ENCODE data around the gene VCL. TPM values are rescaled to one million over a fixed set of nuclear protein-coding genes. Genes with fewer than 3 reads are reported as not detected.
"Not testable (repeated sequence)": the region's sequence is repeated elsewhere in the genome, so short reads cannot be mapped to it uniquely, and the experiment has no call there.

Gene VCL
- total RNA-seq, 1 donor from 2014 or later: 107 TPM

GRCh38 chr10:74008212-74008731 is 10.4 kb downstream of the VCL start:
- peak; percentile 36 for DNase-seq

GRCh38 chr10:74011017-74011416 is 13.1 kb downstream of the VCL start:
- DNase-seq: no peak

- DNase-seq: peak; percentile 65
Measured at GRCh38 chr10:74011770-74012169, 13.9 kb downstream of the VCL start.

GRCh38 chr10:74012480-74012879 is 14.6 kb downstream of the VCL start:
- DNase-seq: no peak

- no peak for DNase-seq
Measured at GRCh38 chr10:74013004-74013403, 15.1 kb downstream of the VCL start.

GRCh38 chr10:74014574-74014973 is 16.7 kb downstream of the VCL start:
- DNase-seq: not testable (repeated sequence)

GRCh38 chr10:74018241-74018640 is 20.3 kb downstream of the VCL start:
- no peak for DNase-seq

- DNase-seq: no peak
Measured at GRCh38 chr10:74021248-74022055, 23.5 kb downstream of the VCL start.

DNA sequence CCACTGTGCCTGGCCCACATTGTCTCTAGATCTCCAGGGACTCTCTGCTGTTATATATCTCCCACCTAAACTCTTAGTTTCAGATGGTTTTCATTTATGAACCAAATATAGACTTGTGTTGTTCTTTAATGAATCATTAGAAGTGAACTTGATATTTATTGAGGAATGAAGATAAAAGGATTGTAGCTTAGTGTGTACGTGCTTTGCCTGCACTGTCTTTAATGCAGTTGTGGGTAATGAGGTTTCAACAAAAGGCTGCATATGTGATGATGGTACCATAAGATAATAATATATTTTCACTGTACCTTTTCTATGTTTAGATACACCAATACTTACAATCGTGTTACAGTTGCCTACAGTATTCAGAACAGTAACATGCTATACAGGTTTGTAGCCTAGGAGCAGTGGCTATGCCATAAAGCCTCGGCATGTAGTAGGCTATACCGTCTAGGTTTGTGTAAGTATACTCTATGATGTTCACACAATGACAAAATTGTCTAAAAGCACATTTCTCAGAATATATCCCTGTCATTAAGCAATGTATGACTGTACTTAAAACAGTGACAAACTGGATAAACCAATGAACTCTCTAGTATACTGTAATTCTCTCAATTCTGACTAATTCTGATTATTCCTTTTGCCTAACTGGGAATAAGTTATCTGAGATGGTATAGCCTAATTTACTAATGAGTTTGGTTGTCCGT is 25.2 kb downstream of the VCL start:
- DNase-seq: no peak

GRCh38 chr10:74024600-74024999 is 26.7 kb downstream of the VCL start:
- no peak for DNase-seq

DNA sequence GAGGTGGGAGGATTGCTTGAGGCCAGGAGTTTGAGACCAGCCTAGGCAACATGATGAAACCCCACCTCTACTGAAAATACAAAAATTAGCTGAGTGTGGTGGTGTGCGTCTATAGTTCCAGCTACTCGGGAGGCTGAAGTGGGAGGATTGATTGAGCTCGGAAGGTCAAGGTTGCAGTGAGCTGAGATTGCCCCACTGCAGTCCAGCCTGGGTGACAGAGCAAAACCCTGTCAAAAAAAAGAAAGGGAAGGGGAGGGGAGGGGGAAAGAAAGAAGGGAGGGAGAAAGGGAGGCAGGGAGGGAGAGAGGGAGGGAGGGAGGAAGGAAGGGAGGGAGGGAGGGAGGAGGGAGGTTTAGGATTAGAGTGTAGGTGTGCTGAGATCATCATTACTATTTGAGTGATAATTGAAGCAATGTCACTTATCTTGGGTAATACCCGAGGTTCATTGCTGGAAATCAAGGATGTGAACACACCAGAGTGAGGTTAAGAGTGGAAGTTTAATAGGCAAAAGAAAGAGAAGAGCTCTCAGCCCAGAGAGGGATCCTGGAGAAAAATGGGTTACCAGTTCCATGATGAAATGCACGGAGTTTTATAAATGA is 27.6 kb downstream of the VCL start:
- DNase-seq: no peak

DNA sequence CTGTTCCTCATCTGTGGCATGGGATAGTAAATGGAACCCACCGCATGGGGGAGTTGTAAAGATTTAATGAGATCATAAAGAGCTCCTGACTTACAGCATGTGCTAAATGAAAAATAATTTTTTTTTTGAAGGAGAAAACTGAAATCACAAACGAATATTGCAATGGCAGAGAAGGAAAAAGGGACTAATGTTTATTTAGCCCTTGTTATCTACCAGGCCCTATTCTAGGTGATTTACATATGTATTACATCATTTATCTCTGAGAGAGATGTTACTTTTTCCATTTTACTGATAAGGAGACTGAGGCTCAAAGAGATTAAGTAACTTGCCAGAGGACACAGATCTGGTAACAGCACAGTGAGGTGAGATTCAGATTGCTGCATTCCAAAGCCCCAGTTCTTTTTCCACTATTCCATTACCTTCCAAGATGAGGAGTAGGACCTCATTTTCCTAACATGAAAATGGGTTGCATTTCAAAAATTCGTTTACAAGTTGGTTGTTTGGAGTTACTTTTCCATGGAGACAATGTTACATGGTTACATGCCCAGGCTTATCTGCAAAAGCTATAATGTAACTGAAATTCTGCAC is 28.6 kb downstream of the VCL start:
- no peak for DNase-seq

DNA sequence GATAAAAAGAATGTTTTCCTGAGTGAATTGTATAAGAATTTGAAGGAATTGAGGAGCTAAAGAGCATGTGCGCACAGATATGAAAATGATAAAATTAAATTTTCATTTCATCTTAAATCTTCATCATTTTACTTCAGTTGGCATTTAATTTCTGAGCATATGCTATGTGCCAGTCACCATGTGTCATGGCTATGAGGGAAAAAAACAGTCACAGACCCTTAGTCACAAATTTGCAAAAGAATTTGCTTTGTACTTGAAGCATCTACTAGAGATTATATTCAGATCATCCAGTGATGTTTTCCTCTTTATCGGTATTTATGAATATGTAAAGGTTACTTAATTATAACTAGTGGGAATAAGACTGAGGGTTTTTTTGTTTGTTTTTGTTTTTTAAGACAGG is 29.8 kb downstream of the VCL start:
- no peak for DNase-seq

GRCh38 chr10:74029943-74030342 is 32.0 kb downstream of the VCL start:
- no peak for DNase-seq

- DNase-seq: not testable (repeated sequence)
Measured at GRCh38 chr10:74032208-74032607, 34.3 kb downstream of the VCL start.

DNA sequence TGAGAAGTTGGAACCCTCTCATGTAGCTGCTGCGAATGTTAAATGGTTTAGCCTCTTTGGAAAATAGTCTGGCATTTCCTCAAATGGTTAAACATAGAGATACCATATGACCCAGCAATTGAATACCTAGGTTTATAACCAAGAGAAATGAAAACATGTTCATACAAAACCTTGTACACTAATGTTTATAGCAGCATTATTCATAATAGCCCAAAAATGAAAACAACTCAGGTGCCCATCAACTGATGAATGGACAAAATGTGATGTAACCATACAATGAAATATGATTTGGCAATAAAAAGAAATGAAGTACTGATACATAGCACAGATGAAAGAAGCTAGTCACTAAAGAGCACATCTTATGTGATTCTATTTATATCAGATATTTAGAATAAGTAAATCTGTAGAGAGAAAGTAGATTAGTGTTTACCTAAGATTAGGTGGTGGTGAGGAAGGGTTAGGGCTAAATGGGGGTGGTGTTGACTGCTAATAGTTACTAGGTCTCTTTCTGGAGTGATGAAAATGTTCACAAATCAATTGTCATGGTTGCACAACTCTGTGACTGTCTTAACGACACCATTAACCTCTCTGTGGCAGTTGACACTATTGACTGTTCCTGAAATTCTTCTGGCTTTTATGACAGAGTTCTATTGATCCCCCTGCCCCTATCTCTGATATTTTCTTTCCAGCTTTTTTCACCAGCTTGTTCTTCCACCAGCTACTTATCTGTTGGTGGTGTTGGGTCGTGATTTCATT is 35.2 kb downstream of the VCL start:
- DNase-seq: no peak

DNA sequence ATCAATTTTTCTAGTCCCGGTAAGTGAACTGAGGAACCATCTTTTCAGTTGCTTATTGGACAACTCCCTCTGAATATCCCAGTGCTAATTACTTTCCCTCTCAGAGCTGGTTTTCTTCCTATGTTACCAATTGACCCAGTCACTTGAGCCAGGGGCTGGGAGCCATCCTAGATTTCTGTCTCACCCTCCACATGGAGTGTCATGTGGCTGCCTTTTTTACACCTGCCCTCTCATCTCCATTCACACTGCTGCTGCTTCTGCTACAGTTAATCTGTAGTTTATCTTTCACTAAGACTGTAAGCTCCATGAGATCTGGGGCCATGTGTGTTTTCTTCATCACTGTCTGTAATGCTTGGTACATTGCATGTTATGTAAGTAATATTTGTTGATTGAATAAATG is 35.8 kb downstream of the VCL start:
- no peak for DNase-seq

DNA sequence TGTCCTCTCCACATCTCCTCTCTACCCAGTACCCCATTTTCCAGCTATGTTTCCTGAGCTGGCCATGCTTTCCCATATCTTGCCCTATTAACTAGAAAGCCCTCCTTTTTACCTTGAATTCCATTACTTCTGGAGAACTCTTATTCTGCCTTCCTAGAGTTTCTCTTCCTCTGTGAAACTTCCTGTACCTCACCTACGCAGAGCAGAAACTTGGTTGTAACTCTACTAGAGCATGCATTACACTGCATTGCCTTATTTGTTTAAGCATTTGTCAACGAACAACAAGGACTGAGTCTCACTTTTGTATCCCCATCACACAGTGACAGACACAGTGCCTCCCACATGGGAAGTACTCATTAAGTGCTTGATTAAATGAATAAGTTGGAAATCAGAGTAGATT is 36.4 kb downstream of the VCL start:
- DNase-seq: no peak

GRCh38 chr10:74035303-74035702 is 37.4 kb downstream of the VCL start:
- DNase-seq: peak; percentile 54

GRCh38 chr10:74036474-74036873 is 38.6 kb downstream of the VCL start:
- DNase-seq: no peak

GRCh38 chr10:74039561-74040145 is 41.7 kb downstream of the VCL start:
- peak; percentile 48 for DNase-seq
